Astrocyte of the spinal cord (primary cell): ENCODE results near the gene DUS1L.
"Not testable (repeated sequence)": the region's sequence is repeated elsewhere in the genome, so short reads cannot be mapped to it uniquely, and the experiment has no call there.

ENCODE experiments used
- DNase-seq: peaks from one replicate; pipeline ENCODE4 v3.0.0; 2011; ENCODE audit warnings: low read depth, low spot score
- H3K4me3 ChIP-seq: 2 replicates; pipeline ENCODE4 v1.5.1; 2011; ENCODE audit warnings: low read depth, mild to moderate bottlenecking, low read length, moderate library complexity
- CTCF ChIP-seq: IDR thresholded peaks from 2 replicates; pipeline ENCODE4 v1.5.1; 2012; ENCODE audit warnings: low read depth, mild to moderate bottlenecking, low read length, inconsistent platforms
- in situ Hi-C: cut with HindIII; loops from 2 replicates; pipeline ENCODE4 v1.10.0; 2017; ENCODE audit warnings: low sequenced_read_pairs

Gene DUS1L

GRCh38 chr17:82039695-82040299 lies 25.8 kb downstream of the DUS1L start:
- no peak for TF ChIP-seq CTCF
- DNase-seq, result no peak
- in situ Hi-C loops, result no loop called here
- no peak overlapping the region for H3K4me3 ChIP-seq

GRCh38 chr17:82038796-82039409 lies 26.7 kb downstream of the DUS1L start:
- DNase-seq, in situ Hi-C loops, H3K4me3 ChIP-seq: not testable (repeated sequence)

- TF ChIP-seq CTCF, result no peak
- no peak overlapping the region for H3K4me3 ChIP-seq
- in situ Hi-C loops, result no loop called here
- DNase-seq, result no peak
These were observed 27.8 kb downstream of the DUS1L start for GRCh38 chr17:82037889-82038195.

- TF ChIP-seq CTCF, result peak; percentile 71
- H3K4me3 ChIP-seq, result peak within 1 kb of the TSS; percentile 68
- in situ Hi-C loops, result no loop called here
- DNase-seq, result peak; percentile 98
These were observed 28.3 kb downstream of the DUS1L start, which contains the start of gene DCXR for GRCh38 chr17:82037092-82037888. TSS of gene DCXR (minus strand) at chr17:82037697. CDS start at chr17:82037682, 15 bp downstream.

GRCh38 chr17:82036634-82037091 lies 28.9 kb downstream of the DUS1L start:
- no peak for DNase-seq
- no peak for TF ChIP-seq CTCF
- H3K4me3 ChIP-seq, result peak overlapping the region; percentile 68
- in situ Hi-C loops, result no loop called here

- DNase-seq, result no peak
- in situ Hi-C loops, result no loop called here
- TF ChIP-seq CTCF, result no peak
- peak overlapping the region; percentile 68 for H3K4me3 ChIP-seq
These were observed 29.5 kb downstream of the DUS1L start for GRCh38 chr17:82035956-82036633.
